Gastroesophageal sphincter (tissue), 3 donors: ENCODE data around the gene MYO1B.

Source experiments
- CTCF ChIP-seq, 4 experiments: fragments of 200-600 bp in 2 of 4; fragments of 450-650 bp in 2 of 4; sonication (generic) in 1 of 4; IDR thresholded peaks; one replicate each; pipeline ENCODE4 v1.5.1; 2017 to 2019; ENCODE audit warnings: antibody characterized with exemption in 4 of 4, mild to moderate bottlenecking in 2 of 4, moderate library complexity in 2 of 4
- EP300 ChIP-seq: sonication (generic); formaldehyde crosslinking; IDR thresholded peaks from one replicate; pipeline ENCODE4 v1.6.1; 2017; ENCODE audit warnings: antibody characterized with exemption, mild to moderate bottlenecking
- POLR2A ChIP-seq, 2 donors: fragments of 450-650 bp; IDR thresholded peaks; one replicate each; pipeline ENCODE4 v1.6.1; 2017; ENCODE audit warnings: antibody characterized with exemption in 2 of 2, mild to moderate bottlenecking in 2 of 2, moderate library complexity in 1 of 2
- POLR2AphosphoS5 ChIP-seq: sonication (generic); formaldehyde crosslinking; IDR thresholded peaks from one replicate; pipeline ENCODE4 v1.6.1; 2017; ENCODE audit warnings: antibody characterized with exemption

DNA sequence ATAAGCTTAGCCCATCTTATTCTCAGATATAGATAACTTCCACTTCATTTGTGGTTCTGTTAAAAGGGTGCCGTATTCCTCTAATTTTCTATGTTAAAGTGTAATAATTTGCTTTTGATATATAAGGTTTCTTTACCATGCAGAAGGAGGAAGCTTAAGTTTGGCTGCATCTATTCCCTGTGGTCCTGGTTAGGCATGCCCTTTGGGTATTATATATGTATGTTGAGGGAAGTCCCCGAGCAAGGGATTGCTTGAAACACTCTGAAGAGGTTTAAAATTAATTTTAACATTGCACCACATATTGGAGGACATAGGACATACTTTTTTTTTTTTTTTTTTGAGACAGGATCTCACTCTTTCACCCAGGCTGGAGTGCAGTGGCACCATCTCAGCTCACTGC lies 16.9 kb upstream of the MYO1B start:
- TF ChIP-seq POLR2AphosphoS5 = no peak
- TF ChIP-seq CTCF (IDR thresholded peaks at IDR 0.05) = no peak
- no peak for TF ChIP-seq POLR2A (IDR thresholded peaks at IDR 0.05)
- TF ChIP-seq EP300 = no peak
